GM12872 (cell line): Measurements from ENCODE around the gene TPP2.

Experiments used
- TF ChIP-seq, protein P1 (sequence below): IDR thresholded peaks from 3 replicates; pipeline ENCODE4 v1.5.1; 2011; ENCODE audit warnings: low read depth, mild to moderate bottlenecking, low read length, moderate library complexity; ENCODE audit not compliant: insufficient read depth

The TPP2 gene

DNA sequence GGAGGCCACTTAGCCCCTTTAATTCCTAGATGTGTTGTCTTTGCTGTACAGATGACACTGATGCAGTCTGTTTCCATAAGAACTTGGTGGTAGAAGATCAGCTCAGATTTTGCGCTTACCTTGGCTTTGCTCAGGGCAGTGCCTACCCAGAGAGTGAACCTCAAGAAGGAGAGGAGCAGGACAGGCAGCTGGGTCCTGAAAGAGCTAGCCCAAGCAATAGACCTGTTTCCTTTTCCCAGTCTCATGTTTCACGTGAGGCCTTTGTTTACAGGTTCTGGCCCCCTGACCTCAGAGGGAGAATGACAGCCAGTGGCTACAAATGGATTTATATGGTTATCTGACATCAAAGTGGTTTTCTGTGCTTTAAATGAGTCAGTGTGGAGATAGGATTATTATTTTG, 58.0 kb downstream of the TPP2 start:
- TF ChIP-seq, protein P1, sequence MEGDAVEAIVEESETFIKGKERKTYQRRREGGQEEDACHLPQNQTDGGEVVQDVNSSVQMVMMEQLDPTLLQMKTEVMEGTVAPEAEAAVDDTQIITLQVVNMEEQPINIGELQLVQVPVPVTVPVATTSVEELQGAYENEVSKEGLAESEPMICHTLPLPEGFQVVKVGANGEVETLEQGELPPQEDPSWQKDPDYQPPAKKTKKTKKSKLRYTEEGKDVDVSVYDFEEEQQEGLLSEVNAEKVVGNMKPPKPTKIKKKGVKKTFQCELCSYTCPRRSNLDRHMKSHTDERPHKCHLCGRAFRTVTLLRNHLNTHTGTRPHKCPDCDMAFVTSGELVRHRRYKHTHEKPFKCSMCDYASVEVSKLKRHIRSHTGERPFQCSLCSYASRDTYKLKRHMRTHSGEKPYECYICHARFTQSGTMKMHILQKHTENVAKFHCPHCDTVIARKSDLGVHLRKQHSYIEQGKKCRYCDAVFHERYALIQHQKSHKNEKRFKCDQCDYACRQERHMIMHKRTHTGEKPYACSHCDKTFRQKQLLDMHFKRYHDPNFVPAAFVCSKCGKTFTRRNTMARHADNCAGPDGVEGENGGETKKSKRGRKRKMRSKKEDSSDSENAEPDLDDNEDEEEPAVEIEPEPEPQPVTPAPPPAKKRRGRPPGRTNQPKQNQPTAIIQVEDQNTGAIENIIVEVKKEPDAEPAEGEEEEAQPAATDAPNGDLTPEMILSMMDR = no peak

GRCh38 chr13:102657630-102658029, 60.8 kb downstream of the TPP2 start:
- TF ChIP-seq, protein P1 = no peak

DNA sequence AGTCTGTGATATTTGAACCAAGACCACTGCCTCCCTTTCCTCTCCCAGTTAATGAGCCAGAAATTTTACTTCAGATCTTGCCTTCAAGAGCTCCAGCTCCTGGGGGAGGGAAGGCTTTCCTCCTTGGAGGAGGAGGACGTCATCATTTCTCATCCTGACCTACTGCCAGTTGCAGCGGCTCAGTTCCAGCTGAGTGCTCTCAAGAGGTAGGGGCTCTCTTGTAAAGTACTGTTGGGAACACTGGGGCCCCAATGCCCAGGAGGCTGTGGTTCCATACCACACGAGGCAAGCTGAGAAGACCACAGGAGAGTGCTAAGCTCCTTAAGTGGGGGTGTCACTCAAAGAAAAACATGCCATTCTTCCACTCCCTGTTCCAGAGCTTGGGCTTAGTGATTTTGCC, 61.9 kb downstream of the TPP2 start:
- TF ChIP-seq, protein P1 = no peak

DNA sequence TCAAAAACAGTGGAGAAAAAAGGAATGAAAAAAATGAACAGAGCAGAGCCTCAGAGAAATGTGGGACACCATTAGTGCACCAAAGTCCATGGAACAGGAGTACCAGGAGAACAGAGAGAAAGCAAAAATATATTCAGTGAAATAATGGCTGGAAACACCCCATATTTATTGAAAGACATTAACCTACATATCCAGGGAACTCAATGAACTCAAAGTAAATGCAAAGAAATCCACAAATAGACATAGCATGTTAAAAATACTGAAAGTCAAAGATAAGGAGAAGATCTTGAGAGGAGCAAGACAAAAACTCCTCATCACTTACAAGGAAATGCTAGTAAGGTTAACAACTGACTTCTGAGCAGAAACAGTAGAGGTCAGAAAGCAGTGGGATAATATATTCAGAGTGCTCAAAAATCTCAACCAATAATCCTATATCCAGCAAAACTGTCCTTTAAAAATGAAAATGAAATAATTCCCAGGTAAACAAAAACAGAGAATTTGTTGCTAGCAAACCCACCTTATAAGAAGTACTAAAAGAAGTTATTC, 62.5 kb downstream of the TPP2 start:
- TF ChIP-seq, protein P1 = no peak

- TF ChIP-seq, protein P1 = no peak
These were observed 70.2 kb downstream of the TPP2 start for GRCh38 chr13:102667023-102667422.

DNA sequence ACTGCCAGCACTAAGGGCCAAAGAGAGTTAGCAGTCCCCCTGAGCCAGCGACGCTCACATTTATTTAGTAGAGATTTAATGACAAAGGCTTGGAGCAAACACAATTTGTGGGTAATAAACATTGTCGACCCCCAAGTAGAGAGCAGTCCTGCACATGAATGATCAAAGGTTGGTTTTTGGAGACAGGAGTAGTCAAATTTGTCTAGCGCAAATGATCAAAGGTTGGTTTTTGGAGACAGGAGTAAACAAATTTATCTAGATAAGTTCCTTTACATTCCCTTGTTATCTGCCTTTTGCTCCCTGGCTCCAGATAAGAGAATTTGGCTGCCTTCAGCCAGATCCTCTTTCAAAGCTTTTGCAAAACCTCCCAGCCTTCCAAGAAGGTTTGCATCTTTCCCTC, 71.1 kb downstream of the TPP2 start:
- TF ChIP-seq, protein P1 = no peak

- TF ChIP-seq, protein P1 = no peak
These were observed 73.3 kb downstream of the TPP2 start for GRCh38 chr13:102670130-102670529.
